SH-SY5Y (cell line): Measurements from ENCODE around the gene DAB2.

Experiments
- GATA2 ChIP-seq: IDR thresholded peaks from 2 replicates; pipeline ENCODE4 v1.6.1; 2011; ENCODE audit warnings: mild to moderate bottlenecking, low read depth, low read length
- GATA3 ChIP-seq: IDR thresholded peaks from 2 replicates; pipeline ENCODE4 v1.6.1; 2011; ENCODE audit warnings: low read depth, mild to moderate bottlenecking, low read length, moderate library complexity

DNA sequence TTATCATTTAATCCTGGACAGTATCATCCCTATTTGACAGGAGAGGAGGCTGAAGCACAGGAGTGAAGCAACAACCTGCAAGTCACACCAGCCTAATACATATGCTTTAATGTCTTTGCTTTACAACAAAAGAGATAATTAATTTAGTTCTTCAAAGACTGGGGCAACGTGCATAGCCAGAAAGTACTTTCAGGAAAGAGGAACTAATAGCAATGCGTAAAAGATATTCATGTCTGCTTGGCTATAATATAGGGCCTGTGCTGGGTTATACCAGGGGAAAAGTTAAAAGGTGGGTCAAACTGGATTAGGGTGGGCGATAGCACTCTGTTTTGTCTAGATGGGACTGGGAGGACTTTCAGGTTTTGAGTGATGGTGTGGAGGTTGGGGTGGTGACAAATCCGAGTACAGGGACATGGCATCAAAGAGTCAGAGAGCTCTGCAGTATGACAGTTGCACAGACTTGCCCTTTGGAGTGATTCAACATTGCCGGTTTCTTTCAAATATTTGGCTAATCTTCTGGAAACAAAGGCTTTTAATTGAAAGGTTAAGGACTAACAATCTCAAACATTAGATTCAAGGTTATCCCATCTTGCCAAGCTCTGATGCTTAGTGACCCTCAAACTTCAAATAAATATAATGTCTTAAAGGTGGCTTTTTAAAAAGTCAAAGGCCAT lies 11.9 kb downstream of the DAB2 start:
- TF ChIP-seq GATA2 (no peak), GATA3 (no peak)
